Coronary artery (tissue), 2 donors: ENCODE results near the gene IRS2.

ENCODE experiments used
- DNase-seq: peaks from one replicate; pipeline ENCODE4 v3.0.0-alpha.2; 2017; ENCODE audit warnings: low spot score
- H3K27ac ChIP-seq, 2 donors: fragments of 200-600 bp; sonication (generic); one replicate each; pipeline ENCODE4 v1.5.1; 2016 to 2019
- H3K4me3 ChIP-seq: fragments of 200-600 bp; sonication (generic); 2 replicates; pipeline ENCODE4 v1.5.1; 2016; ENCODE audit warnings: mild to moderate bottlenecking, moderate library complexity
- TF ChIP-seq, protein P1 (sequence below): fragments of 200-600 bp; sonication (generic); IDR thresholded peaks from one replicate; pipeline ENCODE4 v1.5.1; 2019; ENCODE audit warnings: antibody characterized with exemption

IRS2 gene

GRCh38 chr13:109802936-109803335, 16.6 kb upstream of the IRS2 start:
- TF ChIP-seq, protein P1, sequence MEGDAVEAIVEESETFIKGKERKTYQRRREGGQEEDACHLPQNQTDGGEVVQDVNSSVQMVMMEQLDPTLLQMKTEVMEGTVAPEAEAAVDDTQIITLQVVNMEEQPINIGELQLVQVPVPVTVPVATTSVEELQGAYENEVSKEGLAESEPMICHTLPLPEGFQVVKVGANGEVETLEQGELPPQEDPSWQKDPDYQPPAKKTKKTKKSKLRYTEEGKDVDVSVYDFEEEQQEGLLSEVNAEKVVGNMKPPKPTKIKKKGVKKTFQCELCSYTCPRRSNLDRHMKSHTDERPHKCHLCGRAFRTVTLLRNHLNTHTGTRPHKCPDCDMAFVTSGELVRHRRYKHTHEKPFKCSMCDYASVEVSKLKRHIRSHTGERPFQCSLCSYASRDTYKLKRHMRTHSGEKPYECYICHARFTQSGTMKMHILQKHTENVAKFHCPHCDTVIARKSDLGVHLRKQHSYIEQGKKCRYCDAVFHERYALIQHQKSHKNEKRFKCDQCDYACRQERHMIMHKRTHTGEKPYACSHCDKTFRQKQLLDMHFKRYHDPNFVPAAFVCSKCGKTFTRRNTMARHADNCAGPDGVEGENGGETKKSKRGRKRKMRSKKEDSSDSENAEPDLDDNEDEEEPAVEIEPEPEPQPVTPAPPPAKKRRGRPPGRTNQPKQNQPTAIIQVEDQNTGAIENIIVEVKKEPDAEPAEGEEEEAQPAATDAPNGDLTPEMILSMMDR = no peak
- Histone ChIP-seq H3K4me3 (no peak overlapping the region), H3K27ac (no peak overlapping the region)
- no peak for DNase-seq

- Histone ChIP-seq H3K27ac (no peak overlapping the region), H3K4me3 (no peak overlapping the region)
- TF ChIP-seq, protein P1 = no peak
- DNase-seq = no peak
Measured at GRCh38 chr13:109795011-109795410, 8.6 kb upstream of the IRS2 start.

GRCh38 chr13:109794095-109794494, 7.7 kb upstream of the IRS2 start:
- TF ChIP-seq, protein P1 = no peak
- Histone ChIP-seq H3K4me3 (no peak overlapping the region), H3K27ac (no peak overlapping the region)
- DNase-seq = no peak

GRCh38 chr13:109792416-109793059, 6.2 kb upstream of the IRS2 start:
- TF ChIP-seq, protein P1 = no peak
- Histone ChIP-seq H3K27ac (no peak overlapping the region), H3K4me3 (no peak overlapping the region)
- DNase-seq = no peak

- DNase-seq = no peak
- H3K4me3 ChIP-seq = no peak overlapping the region
- no peak overlapping the region for H3K27ac ChIP-seq
- TF ChIP-seq, protein P1 = no peak
Measured at GRCh38 chr13:109790942-109791605, 4.7 kb upstream of the IRS2 start.

DNA sequence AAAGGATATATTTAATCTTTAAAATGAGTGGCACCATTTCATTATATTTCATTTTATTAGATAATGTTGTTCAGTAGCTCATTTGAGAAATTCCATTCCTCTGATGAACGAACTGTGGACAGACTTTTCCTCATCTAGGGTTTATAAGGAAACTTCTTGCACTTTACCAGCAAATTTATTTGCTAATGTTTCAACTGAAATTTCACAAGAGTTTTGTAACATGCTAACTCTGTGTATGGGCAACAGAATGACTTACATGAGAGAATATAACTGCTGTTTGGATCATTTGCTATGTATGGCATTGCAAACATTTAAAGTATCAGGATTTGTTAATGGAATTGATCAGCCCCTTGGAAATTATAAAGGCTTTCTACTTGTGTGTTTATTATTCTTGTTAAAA, 3.7 kb upstream of the IRS2 start:
- TF ChIP-seq, protein P1 = no peak
- Histone ChIP-seq H3K27ac (peak overlapping the region in 1 of 2 donors; percentile 92), H3K4me3 (no peak overlapping the region)
- DNase-seq = no peak

DNA sequence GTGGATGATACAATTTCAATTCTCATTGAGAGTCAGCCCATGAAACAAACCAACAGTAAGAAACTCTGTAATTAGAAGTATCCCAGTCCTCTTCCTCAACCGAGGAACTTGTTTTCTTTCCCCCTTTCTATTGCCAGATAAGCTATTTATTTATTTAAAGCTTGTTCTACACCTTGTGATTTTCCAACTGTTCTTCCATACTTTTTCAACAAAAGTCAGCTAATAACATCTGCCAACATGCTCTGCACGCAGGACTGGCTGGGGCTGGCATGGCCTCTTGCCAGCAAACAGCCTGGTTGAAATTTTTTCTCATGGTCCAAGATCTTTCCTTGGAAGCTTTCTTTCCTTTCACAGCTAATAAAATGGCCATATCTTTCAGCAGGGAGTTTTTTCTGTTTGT, 2.9 kb upstream of the IRS2 start:
- TF ChIP-seq, protein P1 = no peak
- peak overlapping the region; percentile 70 to 92 for H3K27ac ChIP-seq
- DNase-seq = no peak
- no peak overlapping the region for H3K4me3 ChIP-seq
